HG02610 (cell line): ENCODE data around the gene ISLR.
A peak's percentile ranks its signal among the peaks of the same experiment; 100 is the strongest.
"Not testable (repeated sequence)": the region's sequence is repeated elsewhere in the genome, so short reads cannot be mapped to it uniquely, and the experiment has no call there.

Experiments
- ATAC-seq: cut with Tn5 transposase; IDR thresholded peaks from one replicate; pipeline ENCODE4 v1.9.1; 2021; ENCODE audit warnings: mild to moderate bottlenecking, moderate library complexity; ENCODE audit not compliant: unreplicated experiment

ISLR gene

DNA sequence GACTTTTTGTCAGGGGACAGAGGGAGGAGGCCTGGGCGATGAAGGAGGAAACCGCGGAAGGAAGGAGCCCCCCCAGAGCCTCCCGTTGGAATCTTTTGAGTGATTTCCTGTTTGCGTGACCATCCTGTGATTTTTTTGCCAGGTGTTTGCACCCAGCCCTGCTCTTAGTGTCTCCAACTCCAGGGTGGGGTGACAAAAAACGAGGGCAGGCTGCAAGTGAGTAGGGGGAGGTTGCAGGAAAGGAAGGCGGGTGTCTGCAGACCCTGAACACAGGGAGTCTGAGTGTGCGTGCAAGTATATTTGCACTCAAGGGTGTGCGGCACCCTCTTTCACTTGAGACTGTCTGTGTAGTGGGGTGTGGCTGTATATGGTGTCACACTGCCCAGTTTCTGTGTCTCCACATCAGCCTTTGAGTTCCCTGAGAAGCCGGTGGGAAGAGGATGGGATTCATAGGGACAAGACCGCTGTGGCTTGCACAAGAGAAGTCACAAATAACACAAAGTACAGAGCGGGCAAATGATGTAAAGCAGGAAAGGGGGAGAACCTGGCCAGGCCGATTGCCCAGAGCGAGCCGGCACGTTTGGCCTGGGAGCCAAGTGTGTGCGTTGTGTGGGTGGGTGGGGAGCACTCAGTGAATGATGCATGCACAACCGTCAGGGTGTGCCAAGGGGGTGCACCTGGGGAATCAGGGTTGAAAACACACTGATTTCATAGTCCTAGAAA is 36.5 kb upstream of the ISLR start:
- ATAC-seq, result no peak

DNA sequence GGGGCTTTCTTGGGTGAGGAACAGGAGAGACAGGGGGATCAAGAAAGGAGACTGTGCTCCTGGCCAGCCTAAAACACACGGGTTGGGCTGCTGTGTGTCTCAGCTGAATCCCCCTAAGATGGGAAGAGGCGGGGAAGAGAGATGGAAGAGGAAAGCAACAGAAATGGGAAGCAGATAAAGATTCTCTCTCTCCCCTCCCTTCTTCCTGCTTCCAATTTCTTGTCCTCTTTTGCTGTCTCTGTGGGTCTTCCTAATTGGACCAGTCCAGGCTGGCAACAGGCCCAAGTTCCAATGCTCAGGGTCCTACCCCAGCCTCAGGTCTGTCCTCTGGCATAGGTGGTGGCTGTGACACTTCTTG is 36.0 kb upstream of the ISLR start:
- no peak for ATAC-seq

DNA sequence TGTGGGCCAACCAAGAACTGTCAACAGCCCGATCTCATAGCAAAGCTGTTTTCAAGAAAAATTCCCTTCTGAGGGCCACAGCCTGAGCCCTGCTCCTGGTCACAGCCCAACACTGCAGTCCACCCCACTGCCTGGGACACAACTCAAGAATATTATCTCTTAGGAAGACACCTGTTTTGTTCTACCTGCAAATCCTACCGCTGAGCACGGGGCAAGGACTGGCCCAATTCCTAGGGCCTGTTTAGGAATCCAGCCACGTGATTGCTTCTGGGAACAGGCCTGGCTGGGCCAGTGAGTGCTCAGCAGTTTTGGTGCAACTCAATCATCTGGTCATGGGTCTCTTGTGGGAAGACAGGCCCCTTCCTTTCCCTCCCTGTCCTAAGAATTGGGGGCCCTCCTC is 34.9 kb upstream of the ISLR start:
- no peak for ATAC-seq

DNA sequence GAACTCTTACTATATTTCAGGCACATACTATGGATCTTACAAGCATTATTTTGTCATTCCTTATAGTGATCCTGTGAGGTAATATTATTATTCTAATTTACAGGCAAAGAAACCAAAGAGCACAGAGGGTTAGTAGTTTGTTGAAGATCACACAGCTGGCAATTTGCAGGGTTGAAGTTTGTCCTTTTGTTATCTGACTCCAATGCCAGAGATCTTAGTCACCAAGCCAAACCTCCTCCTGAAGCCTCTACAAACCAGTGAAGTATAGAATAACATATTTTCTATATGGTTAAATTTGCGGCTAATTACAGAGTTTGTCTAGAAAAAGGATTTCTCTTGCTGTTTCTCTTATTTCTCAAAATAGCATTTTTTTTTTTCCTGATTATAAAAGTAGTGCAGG is 31.9 kb upstream of the ISLR start:
- no peak for ATAC-seq

DNA sequence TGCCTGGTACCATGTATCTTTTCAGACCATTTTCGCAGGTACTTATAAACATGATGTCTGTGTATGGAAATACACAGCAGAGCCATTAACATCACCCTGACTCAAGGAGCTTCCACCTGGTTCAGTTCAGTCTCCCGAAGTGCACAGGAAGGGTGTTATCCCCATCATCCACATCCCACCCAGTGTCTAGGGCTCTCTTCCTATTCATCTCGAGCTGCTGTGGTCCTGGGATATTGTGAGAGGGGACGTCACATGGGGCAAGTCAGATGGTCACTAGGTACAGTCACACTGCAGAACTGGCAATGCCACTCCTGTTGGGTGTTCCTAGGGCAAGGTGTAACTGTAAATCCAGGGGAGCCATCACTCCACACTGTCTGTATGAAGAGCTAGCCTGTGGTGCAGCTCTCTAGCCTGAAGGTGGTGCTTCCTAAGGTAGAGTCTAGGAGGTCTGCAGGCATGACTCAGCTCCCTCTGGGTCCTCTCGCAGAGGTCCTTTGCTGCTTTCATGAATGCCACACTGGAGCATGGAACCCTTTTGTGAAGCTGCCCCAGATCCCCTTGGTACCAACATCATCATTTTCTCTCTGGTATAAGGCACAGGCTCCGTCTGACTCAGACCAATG is 29.2 kb upstream of the ISLR start:
- no peak for ATAC-seq

DNA sequence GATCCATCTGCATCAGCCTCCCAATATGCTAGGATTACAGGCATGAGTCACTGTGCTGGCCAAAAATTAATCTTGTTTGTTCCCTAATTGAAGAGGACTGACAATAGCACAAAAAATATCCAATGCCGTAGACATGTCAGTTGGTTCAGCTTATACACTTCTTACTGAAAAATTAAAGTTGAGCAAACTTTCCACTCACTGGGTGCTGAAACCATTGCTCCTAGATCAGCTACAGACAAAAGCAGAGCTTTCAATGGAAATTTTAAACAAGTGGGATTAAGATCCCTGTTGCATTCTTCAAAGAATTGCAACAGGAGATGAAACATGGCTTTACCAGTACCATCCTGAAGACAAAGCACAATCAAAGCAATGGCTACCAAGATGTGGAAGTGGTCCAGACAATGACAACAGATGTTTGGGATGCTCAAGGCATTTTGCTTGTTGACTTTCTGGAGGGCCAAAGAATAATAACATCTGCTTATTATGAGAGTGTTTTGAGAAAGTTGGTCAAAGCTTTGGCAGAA is 27.2 kb upstream of the ISLR start:
- ATAC-seq, result no peak

DNA sequence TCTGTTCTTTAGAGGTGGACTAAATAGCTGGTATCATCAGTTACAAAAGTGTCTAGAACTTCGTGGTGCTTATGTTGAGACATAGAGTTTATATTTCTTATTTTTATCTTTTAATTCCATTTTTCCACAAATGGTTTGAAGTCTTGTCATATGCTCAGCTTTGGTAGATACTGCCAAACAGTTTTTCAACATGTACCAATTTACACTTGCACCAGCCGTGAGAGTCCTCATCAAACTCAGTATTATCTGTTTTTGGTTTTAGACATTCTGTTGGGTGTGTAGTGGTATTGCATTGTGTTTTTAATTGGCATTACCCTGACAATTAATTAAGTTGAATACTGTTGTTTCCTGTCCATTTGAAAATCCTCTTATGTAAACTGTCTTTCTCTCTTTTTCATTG is 26.5 kb upstream of the ISLR start:
- ATAC-seq, result no peak

DNA sequence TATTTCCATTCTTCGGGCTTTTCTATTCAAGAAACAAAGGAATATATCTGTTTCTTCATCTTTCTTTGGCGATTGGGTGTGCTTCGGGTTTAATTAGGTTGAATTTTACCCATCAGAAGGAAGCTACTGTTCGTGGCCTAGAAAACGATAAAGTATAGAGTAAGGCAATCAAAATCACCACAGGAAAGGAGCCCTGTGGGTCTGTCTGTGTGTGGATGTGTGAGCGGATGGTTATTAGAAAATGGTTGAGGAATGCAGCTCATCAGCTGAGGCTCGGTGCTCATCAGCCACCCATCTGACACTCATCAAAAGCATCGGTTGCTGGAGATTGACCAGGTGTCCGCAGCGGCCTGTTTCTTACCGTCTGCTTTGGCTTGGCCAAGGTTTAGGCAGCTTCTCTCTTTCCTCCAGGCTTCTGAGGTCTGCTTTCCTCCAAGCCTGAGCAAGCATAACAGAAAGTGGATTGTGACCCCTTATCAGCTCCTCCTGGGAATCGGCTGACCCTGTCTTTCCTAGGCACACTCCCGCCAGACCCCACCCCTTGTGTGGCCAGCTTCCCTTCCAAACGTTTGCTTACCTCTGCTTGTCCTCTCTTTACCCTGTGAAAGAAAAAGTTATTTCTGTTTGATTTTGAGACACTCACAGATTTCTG is 17.6 kb upstream of the ISLR start:
- ATAC-seq, result no peak

DNA sequence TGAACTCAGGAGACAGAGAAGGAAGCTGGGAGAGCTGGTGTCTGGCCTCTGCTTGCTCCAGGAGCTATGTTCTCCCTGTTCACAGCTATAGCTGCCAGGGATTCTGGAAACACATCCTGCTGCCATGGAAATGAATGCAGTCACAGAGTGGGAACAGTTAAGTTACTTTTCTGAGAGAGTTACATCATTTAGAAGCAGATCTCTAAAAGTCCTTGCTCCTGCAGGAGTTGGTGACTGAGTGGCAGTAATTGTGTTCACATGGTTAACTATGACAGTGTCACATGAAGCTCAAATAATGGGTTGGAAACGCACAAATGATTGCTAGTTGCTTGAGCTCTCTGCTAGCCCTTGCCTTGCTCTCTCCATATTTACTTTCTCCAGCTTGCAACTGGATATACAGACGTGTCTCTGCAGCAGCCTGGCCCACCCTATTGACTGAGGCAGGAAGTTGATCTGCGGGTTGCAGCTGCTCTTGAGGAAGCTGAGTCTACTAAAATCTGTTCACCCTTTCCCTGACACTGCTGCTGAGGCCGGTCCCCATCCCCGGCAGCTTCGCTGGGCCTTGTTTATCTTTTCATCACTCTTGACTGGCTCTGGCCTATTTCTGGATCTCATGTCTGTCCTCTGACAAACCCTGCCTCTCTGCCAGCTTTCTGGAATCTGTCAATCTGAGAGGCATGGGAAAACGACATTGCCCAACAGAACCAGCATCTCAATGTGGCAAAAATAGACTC is 16.7 kb upstream of the ISLR start:
- ATAC-seq, result no peak

DNA sequence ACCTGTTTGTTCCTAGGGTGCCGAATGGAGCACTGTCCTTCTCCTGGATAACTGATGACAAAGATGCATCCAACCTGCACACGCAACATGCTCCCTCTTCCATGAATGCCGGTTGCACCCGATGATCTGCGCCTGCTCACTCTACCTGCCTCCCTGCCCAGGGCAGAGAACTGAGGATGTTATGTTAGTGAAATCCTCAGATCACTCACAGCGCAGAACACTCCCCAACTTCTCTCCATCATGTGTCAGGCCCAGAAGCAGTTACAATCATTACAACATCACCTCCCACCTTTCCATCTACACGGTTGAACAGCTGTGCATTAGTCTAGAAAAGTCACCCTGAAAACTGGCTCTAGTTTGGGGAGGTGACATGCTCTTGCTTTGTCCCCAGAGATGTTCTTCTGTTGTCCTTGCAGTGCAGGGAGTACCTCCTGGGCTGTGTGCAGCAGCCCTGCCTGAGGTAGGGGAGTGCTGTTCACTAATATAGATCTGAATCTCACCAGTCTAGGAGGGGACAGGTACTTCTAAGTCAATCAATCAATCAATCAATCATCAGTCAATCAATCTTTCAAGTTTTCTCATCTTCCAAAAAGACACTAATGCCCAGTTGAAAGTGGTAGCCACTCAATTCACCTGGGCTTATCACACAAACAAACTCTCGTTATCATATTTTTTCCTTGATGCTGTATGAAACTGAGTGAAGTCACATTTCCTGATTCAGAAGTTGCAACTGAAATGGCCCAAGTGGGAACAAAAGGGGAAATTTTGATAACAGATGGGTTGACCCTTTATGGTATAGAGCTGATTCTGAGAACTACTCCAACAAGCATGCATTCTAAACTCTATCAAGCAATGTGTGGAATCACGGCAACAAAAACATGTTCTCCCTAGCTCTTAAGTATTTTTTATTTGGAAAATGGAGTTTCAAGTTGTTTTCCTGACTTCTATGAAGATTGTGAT is 15.4 kb upstream of the ISLR start:
- ATAC-seq, result no peak

DNA sequence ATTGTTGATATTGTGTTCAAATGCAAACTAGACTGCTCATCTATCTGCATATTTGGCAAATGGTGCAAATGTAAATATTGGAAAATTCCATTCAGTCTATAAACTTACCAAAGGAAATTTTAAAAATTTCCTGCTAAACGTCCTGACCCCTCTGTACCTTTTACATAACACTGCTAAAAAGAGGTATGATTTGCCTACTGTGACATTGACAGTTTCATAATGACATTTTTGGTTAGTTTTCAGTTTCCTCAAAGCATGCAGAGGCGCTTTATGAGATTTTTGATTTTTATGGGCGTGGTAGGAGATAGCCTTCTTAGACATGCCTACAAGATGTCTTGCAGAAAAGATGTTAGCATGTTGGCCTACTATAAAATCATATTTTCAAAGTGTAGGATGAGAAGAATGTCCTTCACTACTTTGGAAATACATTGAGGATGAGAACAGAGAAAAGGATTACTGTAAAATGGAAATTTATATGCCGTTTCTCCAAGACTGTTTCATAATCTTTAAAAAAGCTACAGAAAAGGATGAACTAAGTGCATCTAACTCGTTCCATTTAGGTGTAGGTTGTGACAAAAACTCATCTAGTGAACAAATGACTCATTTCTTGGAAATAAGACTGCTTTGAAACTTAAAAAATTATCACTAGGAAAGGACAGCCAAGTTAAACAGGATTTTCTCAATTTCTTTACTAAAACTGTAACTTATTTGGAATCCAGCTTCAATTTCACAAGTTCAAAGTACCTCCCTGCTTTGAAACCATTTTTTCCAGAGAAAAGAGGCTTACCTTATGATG is 14.5 kb upstream of the ISLR start:
- ATAC-seq, result peak; percentile 80

DNA sequence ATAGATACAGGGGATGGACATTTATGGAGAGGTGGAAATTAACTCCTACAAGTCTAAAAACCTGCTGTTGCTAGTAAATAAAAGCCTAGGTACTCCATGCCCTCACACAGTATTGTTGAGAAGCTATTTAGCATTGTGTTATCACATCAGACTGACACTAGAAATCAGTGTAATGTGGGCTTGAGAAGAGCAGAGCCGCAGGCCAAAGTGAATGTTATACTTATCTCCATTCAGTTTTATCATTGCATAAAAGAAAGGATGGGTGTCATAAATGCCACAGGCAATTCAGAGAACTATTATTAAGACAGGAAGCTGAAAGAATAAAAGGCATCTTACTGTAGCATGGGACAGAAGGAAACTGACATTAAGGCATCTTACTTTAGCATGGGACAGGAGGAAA is 13.7 kb upstream of the ISLR start:
- no peak for ATAC-seq

DNA sequence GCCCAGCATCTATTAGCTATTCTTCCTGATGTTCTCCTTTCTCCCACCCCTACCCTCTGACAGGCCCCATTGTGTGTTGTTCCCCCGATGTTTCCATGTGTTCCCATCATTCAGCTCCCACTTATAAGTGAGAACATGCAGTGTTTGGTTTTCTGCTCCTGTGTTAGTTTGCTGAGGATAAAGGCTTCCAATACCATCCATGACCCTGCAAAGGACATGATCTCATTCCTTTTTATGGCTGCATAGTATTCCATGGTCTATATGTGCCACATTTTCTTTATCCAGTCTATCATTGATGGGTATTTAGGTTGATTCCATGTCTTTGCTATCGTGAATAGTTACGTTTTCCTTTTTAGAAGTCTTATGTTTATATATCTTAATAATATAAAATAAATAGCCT is 13.1 kb upstream of the ISLR start:
- ATAC-seq, result not testable (repeated sequence)

DNA sequence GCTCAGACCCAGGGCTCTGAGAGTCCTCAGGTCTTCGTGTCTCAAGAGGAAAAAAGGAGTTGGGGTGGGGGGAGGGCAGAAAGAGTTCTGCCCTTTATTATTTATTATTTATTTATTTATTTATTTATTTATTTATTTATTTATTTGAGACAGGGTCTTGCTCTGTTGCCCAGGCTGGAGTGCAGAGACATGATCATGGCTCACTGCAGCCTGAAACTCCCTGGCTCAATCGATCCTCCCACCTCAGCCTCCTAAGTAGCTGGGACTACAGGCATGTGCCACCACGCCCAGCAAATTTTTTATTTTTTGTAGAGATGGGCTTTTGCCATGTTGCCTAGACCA is 11.3 kb upstream of the ISLR start:
- not testable (repeated sequence) for ATAC-seq

DNA sequence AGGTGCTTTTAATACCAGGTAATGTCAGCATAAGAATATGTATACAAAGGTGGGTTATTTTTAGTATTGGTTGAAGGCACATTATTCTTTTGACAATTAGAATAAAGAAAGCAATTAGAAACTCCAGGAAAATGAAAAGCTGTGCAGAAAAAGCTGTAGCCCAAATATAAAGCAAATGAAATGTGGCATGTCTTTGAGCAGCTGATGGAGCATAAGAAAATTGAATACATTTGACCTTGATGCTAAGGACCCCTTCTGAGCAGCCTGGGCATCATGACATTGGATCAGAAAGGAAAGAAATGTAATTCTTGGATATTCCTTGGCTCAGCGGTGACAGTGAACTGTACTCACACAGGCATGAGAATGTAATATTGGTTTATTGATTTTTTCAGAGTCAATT is 8.0 kb upstream of the ISLR start:
- no peak for ATAC-seq

DNA sequence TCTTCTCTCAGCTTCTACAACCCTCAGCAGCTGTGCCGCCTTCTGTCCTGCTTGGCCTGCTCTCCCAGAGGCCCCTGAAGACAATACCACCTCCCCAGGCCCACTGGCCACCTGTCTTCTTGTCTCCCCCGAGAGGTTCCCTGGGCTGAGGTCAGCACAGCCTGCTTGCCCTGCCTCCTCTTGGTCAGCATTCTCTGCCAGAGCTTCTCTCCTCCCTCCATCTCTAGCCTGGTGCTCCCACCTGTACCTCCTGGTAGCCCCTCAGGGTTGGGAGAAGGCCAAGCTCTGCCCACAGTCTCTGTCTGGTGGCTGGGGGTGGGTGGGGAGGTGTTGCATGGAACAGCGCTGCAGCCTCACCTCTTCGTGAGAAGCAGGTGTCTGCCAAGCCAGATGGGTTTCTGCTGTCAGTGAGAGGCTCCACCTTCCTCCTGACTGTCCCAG is 5.6 kb upstream of the ISLR start:
- no peak for ATAC-seq

DNA sequence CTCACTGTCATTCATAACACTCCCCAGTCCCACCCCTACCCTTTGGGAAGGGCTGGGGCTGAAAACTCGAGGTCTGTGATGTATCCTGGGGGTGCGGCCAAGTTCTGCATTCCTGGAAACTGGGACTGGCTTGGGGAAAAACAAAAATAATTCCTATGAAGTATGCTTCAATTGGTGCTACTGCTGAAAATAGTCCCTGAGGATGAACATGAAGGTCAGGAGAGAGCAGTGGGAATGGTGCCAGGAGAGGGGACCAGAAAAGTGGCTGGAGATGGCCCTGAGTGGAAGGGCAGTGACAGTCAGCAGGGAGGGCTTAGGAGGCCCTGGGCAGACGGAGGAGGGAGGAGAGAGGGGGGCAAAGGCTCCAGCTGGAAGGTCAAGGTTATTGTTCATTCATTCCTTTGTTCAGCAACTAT is 4.8 kb upstream of the ISLR start:
- ATAC-seq, result no peak

DNA sequence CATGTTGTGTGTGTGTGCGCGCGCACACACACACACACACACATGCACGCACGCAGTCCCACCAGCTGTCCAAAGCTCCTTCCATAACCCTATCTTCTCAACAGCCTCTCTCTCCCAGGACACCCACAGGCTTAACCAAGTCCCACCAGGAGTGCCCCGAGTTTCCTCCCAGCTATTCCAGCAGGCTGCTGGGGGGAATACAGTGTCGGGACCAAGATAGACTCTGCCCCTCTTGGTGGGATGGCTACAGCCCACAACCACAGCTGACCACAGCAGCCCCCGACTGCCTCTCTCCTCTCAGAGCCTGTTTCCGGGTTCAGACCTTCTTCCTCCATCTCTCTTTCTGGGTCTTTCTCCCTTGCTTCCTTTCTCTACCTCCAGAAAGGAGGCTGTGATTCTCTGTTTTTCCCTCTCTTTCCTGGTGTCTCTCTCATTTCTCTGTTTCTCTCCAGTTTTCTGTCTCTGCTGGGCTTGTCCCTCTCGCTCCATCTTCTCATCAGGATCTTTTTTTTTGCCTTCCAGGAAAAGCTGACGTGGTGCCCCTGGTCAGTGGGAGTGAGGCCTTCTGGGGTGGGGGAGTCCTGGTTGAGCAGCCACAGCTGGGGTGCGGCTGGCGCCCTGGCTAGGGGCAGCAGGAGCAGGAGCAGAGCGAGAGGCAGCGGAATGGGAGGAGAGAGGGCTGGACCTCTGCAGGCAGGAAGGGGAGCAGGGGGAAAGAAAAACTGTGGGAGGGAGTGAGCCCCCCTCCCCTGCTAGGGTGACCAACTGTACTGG is 3.3 kb upstream of the ISLR start:
- ATAC-seq, result no peak
